Choroid plexus epithelial cell (primary cell): ENCODE measurements around the gene GREM2.

Experiments
- DNase-seq: peaks from one replicate; pipeline ENCODE4 v3.0.0-alpha.2; 2010; ENCODE audit warnings: low read depth
- H3K4me3 ChIP-seq: 2 replicates; pipeline ENCODE4 v1.5.1; 2011; ENCODE audit warnings: low read depth, mild to moderate bottlenecking, control low read depth, low read length, moderate library complexity
- CTCF ChIP-seq: conservative IDR thresholded peaks from 2 replicates; pipeline ENCODE4 v1.5.1; 2011; ENCODE audit warnings: low read depth, mild to moderate bottlenecking, control low read depth, inconsistent platforms, low read length, moderate library complexity

The GREM2 gene

DNA sequence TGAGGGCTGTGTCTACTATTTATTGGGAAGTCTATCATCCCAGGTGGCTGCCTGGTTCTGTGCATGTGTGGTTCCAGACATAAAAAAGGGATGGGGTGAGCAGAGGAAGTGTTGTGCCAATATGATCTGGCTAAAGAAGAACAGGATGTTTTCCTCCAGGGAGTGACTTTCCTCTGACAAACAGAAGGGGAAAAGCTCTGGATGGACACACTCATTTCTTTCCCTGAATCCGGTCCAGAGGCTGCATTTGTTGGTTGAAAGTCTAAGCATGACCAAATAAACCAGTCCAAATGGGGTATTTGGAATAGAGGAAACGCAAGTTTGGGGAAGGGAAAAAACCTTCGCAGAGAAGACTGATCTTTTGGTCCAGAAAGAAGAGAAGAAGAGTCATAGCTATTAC lies 12.7 kb downstream of the GREM2 start:
- TF ChIP-seq CTCF = no peak
- DNase-seq = no peak
- H3K4me3 ChIP-seq = no peak overlapping the region

DNA sequence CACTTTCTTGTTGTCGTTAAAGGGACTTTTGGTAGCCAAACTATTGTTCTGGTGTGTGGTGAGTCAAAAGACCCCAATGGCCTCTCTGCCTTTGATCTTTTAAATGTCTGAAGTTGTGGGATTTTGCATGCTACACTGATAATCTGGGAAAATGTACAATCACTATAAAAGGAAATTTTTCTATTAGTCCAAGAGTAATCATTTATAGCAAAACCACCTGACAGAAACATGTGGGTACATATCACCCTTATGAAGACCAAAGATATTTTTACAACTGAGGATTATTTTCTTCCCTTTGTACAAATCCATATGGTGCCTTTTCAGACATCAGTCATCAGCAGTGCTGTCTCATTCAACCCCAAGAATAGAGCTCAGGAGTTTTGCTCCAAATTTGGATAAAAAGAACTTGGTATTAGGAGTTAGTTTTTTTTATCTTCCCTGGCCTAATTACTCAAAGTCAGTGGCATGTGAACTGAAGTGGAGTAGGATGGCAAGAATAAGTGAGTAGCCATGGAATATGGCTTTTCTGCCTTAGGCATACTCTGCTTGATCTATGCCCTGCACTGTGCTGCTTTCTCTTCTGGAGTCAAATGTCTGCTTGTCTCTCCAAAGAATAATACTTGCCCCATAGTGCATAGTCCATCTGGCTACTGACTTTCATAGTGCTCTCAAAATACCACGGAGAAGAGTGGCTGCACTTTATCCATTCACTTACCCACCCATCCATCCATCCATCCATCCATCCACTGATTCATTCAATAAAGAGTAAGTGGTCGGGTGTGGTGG lies 13.5 kb downstream of the GREM2 start:
- TF ChIP-seq CTCF = no peak
- no peak overlapping the region for H3K4me3 ChIP-seq
- DNase-seq = no peak

DNA sequence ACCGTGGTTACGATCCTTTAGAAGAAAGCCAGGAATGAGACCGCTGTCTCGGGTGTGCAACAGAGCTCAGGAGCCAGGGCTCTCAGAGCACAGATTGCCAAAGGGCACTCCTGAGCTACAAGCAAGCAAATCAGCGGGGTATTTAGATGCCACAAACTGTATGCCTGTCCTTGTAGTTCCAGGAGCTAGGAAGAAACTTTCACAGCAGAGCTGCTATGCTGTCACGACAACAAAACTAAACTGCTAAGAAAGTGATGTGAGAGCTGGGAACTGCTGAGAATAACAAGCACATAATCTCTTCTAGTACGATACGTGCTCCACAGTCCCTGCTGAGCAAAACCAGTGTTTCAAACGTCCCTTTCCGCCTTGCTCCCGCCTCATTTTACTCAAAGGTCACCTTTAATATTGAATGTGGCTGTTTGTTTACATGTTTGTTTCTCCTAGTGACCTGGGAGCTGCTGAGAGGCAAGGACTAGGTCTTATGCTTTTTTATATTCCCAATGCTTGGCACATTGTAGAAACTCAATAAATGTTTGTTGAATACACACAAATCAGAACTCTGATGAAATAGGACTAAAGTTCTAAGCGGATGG lies 14.7 kb downstream of the GREM2 start:
- TF ChIP-seq CTCF = no peak
- H3K4me3 ChIP-seq = no peak overlapping the region
- DNase-seq = no peak

DNA sequence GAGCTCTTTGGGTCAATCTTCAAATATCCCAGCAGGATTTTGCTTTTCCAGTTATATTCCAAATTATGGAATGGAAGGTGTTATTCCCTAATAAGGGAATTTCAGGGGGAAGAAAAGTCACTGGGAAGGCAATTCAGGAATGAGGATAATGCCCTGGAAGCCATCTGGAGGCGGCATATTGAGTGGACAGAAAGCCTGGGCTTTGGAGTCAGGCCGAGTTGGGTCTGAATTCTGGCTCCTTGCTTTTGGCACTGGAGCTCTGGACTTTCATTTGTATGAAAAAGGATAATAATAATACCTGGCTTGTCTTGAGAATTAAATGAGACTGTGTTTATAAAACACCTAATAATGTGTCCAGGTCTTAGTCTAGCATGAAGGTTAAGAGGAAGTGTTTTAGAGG lies 16.5 kb downstream of the GREM2 start:
- no peak overlapping the region for H3K4me3 ChIP-seq
- TF ChIP-seq CTCF = no peak
- DNase-seq = no peak

DNA sequence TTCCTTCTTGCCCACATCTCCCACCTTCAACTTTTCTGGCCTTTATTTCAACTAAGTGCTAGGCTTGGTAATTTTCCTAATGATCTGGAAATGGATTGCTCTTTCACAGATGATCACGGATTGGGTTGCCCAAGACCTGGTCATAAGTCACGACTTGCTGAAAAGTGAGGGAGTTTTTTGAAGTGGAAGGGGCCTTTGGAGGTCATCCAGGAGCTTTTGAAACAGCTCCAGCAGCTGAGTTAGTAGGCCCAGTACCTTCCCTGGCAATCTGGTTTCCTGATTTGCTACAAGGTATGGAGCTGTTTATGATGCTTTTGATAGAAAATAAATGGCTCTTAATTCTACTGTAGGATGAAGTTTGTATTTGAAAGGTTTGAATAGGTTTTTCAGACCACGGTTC lies 20.4 kb downstream of the GREM2 start:
- no peak for TF ChIP-seq CTCF
- no peak overlapping the region for H3K4me3 ChIP-seq
- DNase-seq = no peak

DNA sequence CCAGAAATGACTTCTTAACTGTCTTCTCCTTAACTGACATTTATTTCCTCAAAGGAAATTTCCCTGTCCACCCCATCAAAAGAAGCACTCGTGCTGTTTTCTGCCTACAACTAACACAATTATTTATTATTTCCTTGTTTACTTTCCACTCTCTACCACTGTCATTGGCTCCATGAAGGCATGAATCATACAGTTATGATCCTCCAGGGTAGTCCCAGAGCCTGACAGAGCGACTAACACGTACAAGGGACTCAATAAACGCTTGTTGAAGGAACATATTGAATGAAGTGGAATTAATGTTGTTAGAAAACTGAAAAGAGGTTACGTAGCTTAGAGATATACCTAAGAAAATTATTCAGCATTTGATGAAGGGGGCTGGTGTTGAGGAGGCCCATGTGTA lies 20.9 kb downstream of the GREM2 start:
- DNase-seq = no peak
- TF ChIP-seq CTCF = no peak
- no peak overlapping the region for H3K4me3 ChIP-seq
